Tibial artery (tissue), 4 donors: ENCODE measurements around the gene ALOX5AP.

Experiments
- DNase-seq, 2 donors: peaks; one replicate each; pipeline ENCODE4 v3.0.0-alpha.2; 2019
- H3K27ac ChIP-seq, 2 donors: fragments of 200-600 bp; sonication (generic) in 1 of 2; 1 replicate in 1 of 2; 2 replicates in 1 of 2; pipeline ENCODE4 v1.5.1; 2018 to 2019; ENCODE audit warnings: mild to moderate bottlenecking in 1 of 2
- H3K27me3 ChIP-seq, 2 donors: fragments of 200-600 bp; sonication (generic) in 1 of 2; one replicate each; pipeline versions ENCODE4 v1.5.1 to v1.6.0; 2016 to 2019
- H3K36me3 ChIP-seq, 3 donors: fragments of 200-600 bp; sonication (generic) in 2 of 3; one replicate each; pipeline ENCODE4 v1.5.1; 2016 to 2019; ENCODE audit warnings: mild to moderate bottlenecking in 2 of 3
- H3K4me1 ChIP-seq, 4 donors: fragments of 200-600 bp; sonication (generic) in 2 of 4; 1 replicate in 3 of 4; 2 replicates in 1 of 4; pipeline ENCODE4 v1.5.1; 2016 to 2019
- H3K4me3 ChIP-seq, 2 donors: fragments of 200-600 bp; sonication (generic) in 1 of 2; 1 replicate in 1 of 2; 2 replicates in 1 of 2; pipeline ENCODE4 v1.5.1; 2018 to 2019; ENCODE audit warnings: mild to moderate bottlenecking in 2 of 2
- H3K9me3 ChIP-seq, 3 donors: fragments of 200-600 bp; sonication (generic) in 1 of 3; one replicate each; pipeline ENCODE4 v1.5.1; 2016 to 2019
- intact Hi-C: fragments of 100-400 bp; cut with DNase I; formaldehyde crosslinking; loops from one replicate; pipeline ENCODE4 v1.15.0; 2023; ENCODE audit warnings: low total_unique reads
- TF ChIP-seq, protein P1 (sequence below), 2 experiments: fragments of 200-600 bp in 1 of 2; fragments of 450-650 bp in 1 of 2; IDR thresholded peaks; one replicate each; pipeline ENCODE4 v1.5.1; 2017 to 2019; ENCODE audit warnings: antibody characterized with exemption in 2 of 2, mild to moderate bottlenecking in 1 of 2, moderate library complexity in 1 of 2

ALOX5AP gene

DNA sequence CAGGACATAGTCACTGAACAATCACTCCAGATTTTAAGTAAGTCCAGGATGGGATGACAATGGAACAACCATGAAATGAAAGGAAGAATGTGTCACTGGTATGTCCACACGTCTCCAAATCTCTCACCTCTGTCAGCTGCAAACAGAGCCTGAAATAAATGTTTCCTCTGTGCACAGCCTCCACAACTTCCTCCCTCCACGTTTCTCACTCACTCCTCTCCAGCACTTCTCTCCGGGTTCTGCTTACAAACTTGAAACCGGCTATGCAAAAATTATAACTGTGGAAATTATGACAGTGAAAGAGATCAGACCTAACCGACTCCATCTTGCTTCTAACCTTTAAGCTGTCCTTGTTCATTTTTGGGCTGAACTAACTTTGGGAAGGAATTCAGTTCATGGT, 35.0 kb upstream of the ALOX5AP start:
- intact Hi-C loops = no loop called here
- no peak overlapping the region for H3K27ac ChIP-seq
- H3K36me3 ChIP-seq = no peaks in the 10 kb centered on the region
- no peak overlapping the region for H3K4me3 ChIP-seq
- peaks cover 0 to 32% (median 16%) of the 10 kb centered on the region in 4 donors for H3K4me1 ChIP-seq
- H3K9me3 ChIP-seq = no peaks in the 10 kb centered on the region
- TF ChIP-seq, protein P1, sequence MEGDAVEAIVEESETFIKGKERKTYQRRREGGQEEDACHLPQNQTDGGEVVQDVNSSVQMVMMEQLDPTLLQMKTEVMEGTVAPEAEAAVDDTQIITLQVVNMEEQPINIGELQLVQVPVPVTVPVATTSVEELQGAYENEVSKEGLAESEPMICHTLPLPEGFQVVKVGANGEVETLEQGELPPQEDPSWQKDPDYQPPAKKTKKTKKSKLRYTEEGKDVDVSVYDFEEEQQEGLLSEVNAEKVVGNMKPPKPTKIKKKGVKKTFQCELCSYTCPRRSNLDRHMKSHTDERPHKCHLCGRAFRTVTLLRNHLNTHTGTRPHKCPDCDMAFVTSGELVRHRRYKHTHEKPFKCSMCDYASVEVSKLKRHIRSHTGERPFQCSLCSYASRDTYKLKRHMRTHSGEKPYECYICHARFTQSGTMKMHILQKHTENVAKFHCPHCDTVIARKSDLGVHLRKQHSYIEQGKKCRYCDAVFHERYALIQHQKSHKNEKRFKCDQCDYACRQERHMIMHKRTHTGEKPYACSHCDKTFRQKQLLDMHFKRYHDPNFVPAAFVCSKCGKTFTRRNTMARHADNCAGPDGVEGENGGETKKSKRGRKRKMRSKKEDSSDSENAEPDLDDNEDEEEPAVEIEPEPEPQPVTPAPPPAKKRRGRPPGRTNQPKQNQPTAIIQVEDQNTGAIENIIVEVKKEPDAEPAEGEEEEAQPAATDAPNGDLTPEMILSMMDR (IDR thresholded peaks at IDR 0.05) = no peak
- DNase-seq = no peak
- no peaks in the 10 kb centered on the region for H3K27me3 ChIP-seq

DNA sequence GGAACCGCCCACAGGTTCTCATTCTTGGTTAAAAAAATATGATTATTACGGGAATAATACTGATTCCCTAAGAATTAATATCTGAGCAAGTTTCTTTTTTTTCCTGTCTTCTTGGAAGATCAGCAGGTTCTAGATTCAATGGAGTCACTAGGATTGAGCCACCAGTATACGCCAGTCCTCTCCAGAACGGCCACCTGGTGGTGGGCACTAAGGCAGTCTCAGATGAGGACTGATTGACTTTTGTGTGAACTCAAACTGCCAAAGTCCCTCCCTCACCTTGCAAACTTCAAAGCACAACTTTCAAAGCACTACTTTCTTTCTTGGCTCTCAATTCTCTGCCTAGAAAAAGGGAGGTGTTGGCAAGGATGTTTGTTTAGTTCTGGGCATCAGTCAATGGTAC, 33.3 kb upstream of the ALOX5AP start:
- intact Hi-C loops = no loop called here
- Histone ChIP-seq H3K36me3 (no peaks in the 10 kb centered on the region), H3K4me1 (peaks cover 0 to 23% (median 15%) of the 10 kb centered on the region in 4 donors), H3K9me3 (no peaks in the 10 kb centered on the region), H3K27ac (no peak overlapping the region), H3K4me3 (no peak overlapping the region), H3K27me3 (no peaks in the 10 kb centered on the region)
- TF ChIP-seq, protein P1 (IDR thresholded peaks at IDR 0.05) = no peak
- DNase-seq = no peak

DNA sequence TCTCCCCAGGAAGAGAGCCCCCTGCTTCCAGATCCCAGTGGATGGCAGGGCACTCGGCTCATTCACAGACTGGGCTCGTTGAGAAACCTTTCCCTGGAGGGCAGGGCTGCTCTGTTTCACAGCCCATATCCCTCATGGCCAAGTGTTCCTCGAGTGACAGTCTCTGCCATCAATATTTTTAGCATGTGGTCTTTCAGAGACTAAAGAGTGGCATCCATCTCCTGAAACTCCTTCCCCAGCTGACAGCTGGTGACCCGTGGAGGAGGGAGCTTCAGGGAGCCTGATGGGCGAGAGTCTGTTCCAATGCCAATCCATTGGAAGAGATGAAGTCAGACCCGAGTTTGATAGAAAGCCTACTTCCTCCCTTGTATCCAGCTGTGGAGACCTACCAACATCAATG, 30.7 kb upstream of the ALOX5AP start:
- peaks cover 0 to 21% (median 0%) of the 10 kb centered on the region in 4 donors for H3K4me1 ChIP-seq
- intact Hi-C loops = no loop called here
- no peak overlapping the region for H3K27ac ChIP-seq
- H3K9me3 ChIP-seq = no peaks in the 10 kb centered on the region
- H3K36me3 ChIP-seq = no peaks in the 10 kb centered on the region
- no peak for DNase-seq
- TF ChIP-seq, protein P1 (IDR thresholded peaks at IDR 0.05) = no peak
- H3K27me3 ChIP-seq = no peaks in the 10 kb centered on the region
- no peak overlapping the region for H3K4me3 ChIP-seq

DNA sequence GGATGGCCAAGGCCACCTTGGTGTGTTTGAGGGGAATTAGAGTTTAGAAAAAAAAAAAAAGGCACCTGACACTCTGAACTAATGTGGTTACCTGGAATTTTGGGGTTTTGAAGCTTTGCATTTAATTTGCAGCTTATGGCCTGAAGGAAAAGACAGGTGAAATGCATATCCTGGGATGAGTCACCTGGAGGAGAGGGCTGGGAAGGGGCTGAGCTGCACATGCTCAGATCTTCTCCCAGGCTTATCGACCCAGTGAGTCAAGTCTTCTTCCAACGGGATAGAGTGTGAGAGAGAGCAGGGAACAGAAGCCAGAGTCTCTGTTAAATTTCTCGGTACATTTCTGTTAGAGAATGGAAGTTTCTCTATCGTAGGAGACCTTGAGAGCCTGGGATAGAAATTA, 29.7 kb upstream of the ALOX5AP start:
- H3K4me1 ChIP-seq = peaks cover 0 to 21% (median 0%) of the 10 kb centered on the region in 4 donors
- DNase-seq = no peak
- TF ChIP-seq, protein P1 (IDR thresholded peaks at IDR 0.05) = no peak
- no peak overlapping the region for H3K27ac ChIP-seq
- no peaks in the 10 kb centered on the region for H3K27me3 ChIP-seq
- intact Hi-C loops = no loop called here
- no peaks in the 10 kb centered on the region for H3K9me3 ChIP-seq
- no peaks in the 10 kb centered on the region for H3K36me3 ChIP-seq
- H3K4me3 ChIP-seq = no peak overlapping the region

DNA sequence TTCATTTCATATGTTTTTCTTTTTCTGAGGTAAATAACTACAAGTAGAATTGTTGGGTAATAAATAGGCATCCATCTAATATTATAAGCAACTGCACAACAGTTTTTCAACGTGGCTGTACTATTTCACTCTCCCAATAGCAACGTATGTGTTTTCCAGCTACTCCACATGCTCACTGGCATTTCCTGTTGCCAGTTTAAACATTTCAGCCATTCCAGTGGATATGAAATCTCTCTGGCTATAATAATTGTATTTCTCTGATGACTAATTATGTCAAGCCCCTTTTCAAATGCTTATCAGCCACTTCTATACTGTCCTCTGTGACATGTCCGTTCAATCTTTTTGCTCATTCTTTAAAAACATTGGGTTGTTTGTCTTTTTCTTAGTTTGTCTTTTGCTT, 26.8 kb upstream of the ALOX5AP start:
- Histone ChIP-seq H3K9me3 (no peaks in the 10 kb centered on the region), H3K27me3 (no peaks in the 10 kb centered on the region), H3K27ac (peak overlapping the region in 1 of 2 donors; percentile 1), H3K4me1 (peaks cover 0 to 21% (median 0%) of the 10 kb centered on the region in 4 donors), H3K36me3 (no peaks in the 10 kb centered on the region), H3K4me3 (no peak overlapping the region)
- intact Hi-C loops = no loop called here
- TF ChIP-seq, protein P1 (IDR thresholded peaks at IDR 0.05) = no peak
- DNase-seq = no peak

DNA sequence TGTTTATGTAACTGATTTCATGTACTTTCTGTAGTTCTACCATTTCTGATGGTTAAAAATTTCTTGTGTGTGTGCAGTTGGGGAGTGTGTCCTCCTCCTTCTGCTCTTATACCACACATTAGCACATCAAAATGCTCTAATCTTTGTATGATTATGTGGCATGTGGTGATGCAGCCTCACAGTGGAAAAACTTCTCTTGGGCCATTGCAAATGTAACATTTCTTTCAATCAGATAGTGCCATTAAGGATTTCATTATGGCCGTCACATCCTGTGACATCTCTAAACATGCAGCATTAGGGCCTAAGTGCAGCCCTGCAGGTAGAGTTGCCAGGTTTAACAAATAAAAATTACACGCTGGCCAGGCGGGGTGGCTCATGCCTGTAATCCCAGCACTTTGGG, 24.9 kb upstream of the ALOX5AP start:
- DNase-seq = no peak
- TF ChIP-seq, protein P1 (IDR thresholded peaks at IDR 0.05) = no peak
- intact Hi-C loops = no loop called here
- Histone ChIP-seq H3K27ac (no peak overlapping the region), H3K4me3 (no peak overlapping the region), H3K36me3 (no peaks in the 10 kb centered on the region), H3K9me3 (no peaks in the 10 kb centered on the region), H3K4me1 (peaks cover 0 to 21% (median 0%) of the 10 kb centered on the region in 4 donors), H3K27me3 (no peaks in the 10 kb centered on the region)
